HEK293 (cell line): ENCODE measurements around the gene NEK1.

ENCODE experiments used
- CTCF ChIP-seq: fragments of 450-650 bp; formaldehyde crosslinking; IDR thresholded peaks from 2 replicates; pipeline ENCODE4 v1.5.1; 2016; ENCODE audit warnings: missing biosample characterization, missing genetic modification characterization
- KLF8 ChIP-seq: fragments of 450-650 bp; formaldehyde crosslinking; IDR thresholded peaks from 2 replicates; pipeline ENCODE4 v1.5.1; 2016; ENCODE audit warnings: missing biosample characterization, missing genetic modification characterization
- OSR2 ChIP-seq: fragments of 450-650 bp; formaldehyde crosslinking; IDR thresholded peaks from 2 replicates; pipeline ENCODE4 v1.5.1; 2016; ENCODE audit warnings: missing biosample characterization, missing genetic modification characterization
- SCRT1 ChIP-seq: fragments of 450-650 bp; formaldehyde crosslinking; IDR thresholded peaks from 2 replicates; pipeline ENCODE4 v1.5.1; 2016; ENCODE audit warnings: missing biosample characterization, missing genetic modification characterization, borderline replicate concordance
- SP2 ChIP-seq: fragments of 450-650 bp; formaldehyde crosslinking; IDR thresholded peaks from 2 replicates; pipeline ENCODE4 v1.5.1; 2016; ENCODE audit warnings: missing biosample characterization, missing genetic modification characterization
- SP7 ChIP-seq: fragments of 450-650 bp; formaldehyde crosslinking; IDR thresholded peaks from 2 replicates; pipeline ENCODE4 v1.5.1; 2016; ENCODE audit warnings: missing biosample characterization, missing genetic modification characterization
- TCF7L2 ChIP-seq: IDR thresholded peaks from 2 replicates; pipeline ENCODE4 v1.6.1; 2011; ENCODE audit warnings: low read depth, mild to moderate bottlenecking, inconsistent platforms, low read length, moderate library complexity, borderline replicate concordance
- YY1 ChIP-seq: fragments of 450-650 bp; formaldehyde crosslinking; IDR thresholded peaks from 2 replicates; pipeline ENCODE4 v1.5.1; 2018; ENCODE audit warnings: missing biosample characterization, missing genetic modification characterization
- YY2 ChIP-seq: fragments of 450-650 bp; formaldehyde crosslinking; IDR thresholded peaks from 2 replicates; pipeline ENCODE4 v1.5.1; 2016; ENCODE audit warnings: missing biosample characterization, missing genetic modification characterization
- ZBTB48 ChIP-seq: fragments of 450-650 bp; formaldehyde crosslinking; IDR thresholded peaks from 2 replicates; pipeline ENCODE4 v1.5.1; 2016; ENCODE audit warnings: missing biosample characterization, missing genetic modification characterization
- ZNF174 ChIP-seq: fragments of 450-650 bp; formaldehyde crosslinking; IDR thresholded peaks from 2 replicates; pipeline ENCODE4 v1.5.0; 2017; ENCODE audit warnings: missing biosample characterization, mild to moderate bottlenecking, missing genetic modification characterization
- ZNF184 ChIP-seq: fragments of 450-650 bp; IDR thresholded peaks from 2 replicates; pipeline ENCODE4 v1.5.1; 2018; ENCODE audit warnings: missing biosample characterization, mild to moderate bottlenecking, missing genetic modification characterization
- ZNF211 ChIP-seq: fragments of 450-650 bp; formaldehyde crosslinking; IDR thresholded peaks from 2 replicates; pipeline ENCODE4 v1.5.1; 2016; ENCODE audit warnings: low read depth, missing biosample characterization, missing genetic modification characterization
- ZNF311 ChIP-seq: fragments of 450-650 bp; formaldehyde crosslinking; IDR thresholded peaks from 2 replicates; pipeline ENCODE4 v1.5.1; 2017; ENCODE audit warnings: missing biosample characterization, missing genetic modification characterization, borderline replicate concordance
- ZNF335 ChIP-seq: fragments of 450-650 bp; formaldehyde crosslinking; conservative IDR thresholded peaks from 2 replicates; pipeline ENCODE4 v1.5.1; 2016; ENCODE audit warnings: missing biosample characterization, missing genetic modification characterization
- ZNF341 ChIP-seq: fragments of 450-650 bp; formaldehyde crosslinking; IDR thresholded peaks from 2 replicates; pipeline ENCODE4; 2016; ENCODE audit warnings: low read depth, missing biosample characterization, missing genetic modification characterization
- ZNF350 ChIP-seq: fragments of 450-650 bp; formaldehyde crosslinking; IDR thresholded peaks from 2 replicates; pipeline ENCODE4 v1.5.0; 2017; ENCODE audit warnings: missing biosample characterization, mild to moderate bottlenecking, missing genetic modification characterization
- ZNF354C ChIP-seq: fragments of 450-650 bp; formaldehyde crosslinking; IDR thresholded peaks from 2 replicates; pipeline ENCODE4 v1.5.1; 2016; ENCODE audit warnings: missing biosample characterization, missing genetic modification characterization, low read depth, borderline replicate concordance
- ZNF391 ChIP-seq: fragments of 450-650 bp; formaldehyde crosslinking; IDR thresholded peaks from 2 replicates; pipeline ENCODE4 v1.5.1; 2016; ENCODE audit warnings: low read depth, missing biosample characterization, missing genetic modification characterization, borderline replicate concordance
- ZNF501 ChIP-seq: fragments of 450-650 bp; formaldehyde crosslinking; IDR thresholded peaks from 2 replicates; pipeline ENCODE4 v1.5.1; 2016; ENCODE audit warnings: missing biosample characterization, missing genetic modification characterization
- ZNF560 ChIP-seq: fragments of 450-650 bp; formaldehyde crosslinking; IDR thresholded peaks from 2 replicates; pipeline ENCODE4 v1.5.1; 2017; ENCODE audit warnings: missing biosample characterization, missing genetic modification characterization, borderline replicate concordance
- ZNF600 ChIP-seq: fragments of 450-650 bp; formaldehyde crosslinking; IDR thresholded peaks from 2 replicates; pipeline ENCODE4 v1.5.1; 2016; ENCODE audit warnings: missing biosample characterization, missing genetic modification characterization
- ZNF621 ChIP-seq: fragments of 450-650 bp; formaldehyde crosslinking; IDR thresholded peaks from 2 replicates; pipeline ENCODE4 v1.5.1; 2017; ENCODE audit warnings: missing biosample characterization, missing genetic modification characterization
- ZNF701 ChIP-seq: fragments of 450-650 bp; formaldehyde crosslinking; IDR thresholded peaks from 2 replicates; pipeline ENCODE4 v1.5.1; 2016; ENCODE audit warnings: missing biosample characterization, missing genetic modification characterization
- ZNF747 ChIP-seq: fragments of 450-650 bp; formaldehyde crosslinking; IDR thresholded peaks from 2 replicates; pipeline ENCODE4 v1.5.1; 2016; ENCODE audit warnings: missing biosample characterization, missing genetic modification characterization
- ZNF791 ChIP-seq: fragments of 450-650 bp; formaldehyde crosslinking; IDR thresholded peaks from 2 replicates; pipeline ENCODE4 v1.5.1; 2016; ENCODE audit warnings: missing biosample characterization, missing genetic modification characterization
- ZSCAN18 ChIP-seq: fragments of 450-650 bp; formaldehyde crosslinking; IDR thresholded peaks from 2 replicates; pipeline ENCODE4 v1.5.1; 2016; ENCODE audit warnings: missing biosample characterization, missing genetic modification characterization
- TF ChIP-seq, protein P1 (sequence below): fragments of 450-650 bp; IDR thresholded peaks from 2 replicates; pipeline ENCODE4 v1.5.1; 2018; ENCODE audit warnings: missing biosample characterization, mild to moderate bottlenecking, missing genetic modification characterization
- TF ChIP-seq, protein P2 (sequence below): fragments of 450-650 bp; formaldehyde crosslinking; IDR thresholded peaks from 2 replicates; pipeline ENCODE4 v1.5.0; 2017; ENCODE audit warnings: missing biosample characterization, missing genetic modification characterization, borderline replicate concordance
- TF ChIP-seq, protein P3 (sequence below): fragments of 450-650 bp; formaldehyde crosslinking; IDR thresholded peaks from 2 replicates; pipeline ENCODE4 v1.5.1; 2016; ENCODE audit warnings: missing biosample characterization, missing genetic modification characterization

Gene NEK1

GRCh38 chr4:169659716-169660670 is 47.6 kb upstream of the NEK1 start (continued):
- TF ChIP-seq ZNF600 (tag by site-specific recombination) (peak; percentile 44; the same call in 1 of the 2 replicates), ZNF174 (no peak), ZNF747 (no peak), SP7 (tag by site-specific recombination) (peak; percentile 75), ZNF560 (tag by site-specific recombination) (no peak), ZNF311 (no peak), ZNF211 (tag by site-specific recombination) (no peak), ZNF501 (tag by site-specific recombination) (no peak; the same call in 1 of the 2 replicates), ZNF341 (tag by site-specific recombination) (peak; percentile 53), ZNF354C (tag by site-specific recombination) (no peak), SP2 (tag by site-specific recombination) (0 out of 2 replicates have a peak, but pooled peaks have one; percentile 8), TCF7L2 (peak; percentile 16), ZNF335 (no peak; the same call in none of the 2 replicates), OSR2 (tag by site-specific recombination) (0 out of 2 replicates have a peak, but pooled peaks have one; percentile 35), ZNF391 (tag by site-specific recombination) (no peak), KLF8 (no peak), ZBTB48 (tag by site-specific recombination) (peak; percentile 88), CTCF (no peak), SCRT1 (tag by site-specific recombination) (no peak), ZNF350 (tag by site-specific recombination) (no peak), ZSCAN18 (tag by site-specific recombination) (no peak), YY2 (no peak), ZNF701 (tag by site-specific recombination) (no peak), ZNF621 (tag by site-specific recombination) (no peak), YY1 (tag by site-specific recombination) (0 out of 2 replicates have a peak, but pooled peaks have one; percentile 44), ZNF791 (tag by site-specific recombination) (no peak), ZNF184 (tag by site-specific recombination) (no peak)
- TF ChIP-seq, protein P1, sequence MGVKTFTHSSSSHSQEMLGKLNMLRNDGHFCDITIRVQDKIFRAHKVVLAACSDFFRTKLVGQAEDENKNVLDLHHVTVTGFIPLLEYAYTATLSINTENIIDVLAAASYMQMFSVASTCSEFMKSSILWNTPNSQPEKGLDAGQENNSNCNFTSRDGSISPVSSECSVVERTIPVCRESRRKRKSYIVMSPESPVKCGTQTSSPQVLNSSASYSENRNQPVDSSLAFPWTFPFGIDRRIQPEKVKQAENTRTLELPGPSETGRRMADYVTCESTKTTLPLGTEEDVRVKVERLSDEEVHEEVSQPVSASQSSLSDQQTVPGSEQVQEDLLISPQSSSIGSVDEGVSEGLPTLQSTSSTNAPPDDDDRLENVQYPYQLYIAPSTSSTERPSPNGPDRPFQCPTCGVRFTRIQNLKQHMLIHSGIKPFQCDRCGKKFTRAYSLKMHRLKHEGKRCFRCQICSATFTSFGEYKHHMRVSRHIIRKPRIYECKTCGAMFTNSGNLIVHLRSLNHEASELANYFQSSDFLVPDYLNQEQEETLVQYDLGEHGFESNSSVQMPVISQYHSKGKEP (tag by site-specific recombination): peak; percentile 83
- TF ChIP-seq, protein P2, sequence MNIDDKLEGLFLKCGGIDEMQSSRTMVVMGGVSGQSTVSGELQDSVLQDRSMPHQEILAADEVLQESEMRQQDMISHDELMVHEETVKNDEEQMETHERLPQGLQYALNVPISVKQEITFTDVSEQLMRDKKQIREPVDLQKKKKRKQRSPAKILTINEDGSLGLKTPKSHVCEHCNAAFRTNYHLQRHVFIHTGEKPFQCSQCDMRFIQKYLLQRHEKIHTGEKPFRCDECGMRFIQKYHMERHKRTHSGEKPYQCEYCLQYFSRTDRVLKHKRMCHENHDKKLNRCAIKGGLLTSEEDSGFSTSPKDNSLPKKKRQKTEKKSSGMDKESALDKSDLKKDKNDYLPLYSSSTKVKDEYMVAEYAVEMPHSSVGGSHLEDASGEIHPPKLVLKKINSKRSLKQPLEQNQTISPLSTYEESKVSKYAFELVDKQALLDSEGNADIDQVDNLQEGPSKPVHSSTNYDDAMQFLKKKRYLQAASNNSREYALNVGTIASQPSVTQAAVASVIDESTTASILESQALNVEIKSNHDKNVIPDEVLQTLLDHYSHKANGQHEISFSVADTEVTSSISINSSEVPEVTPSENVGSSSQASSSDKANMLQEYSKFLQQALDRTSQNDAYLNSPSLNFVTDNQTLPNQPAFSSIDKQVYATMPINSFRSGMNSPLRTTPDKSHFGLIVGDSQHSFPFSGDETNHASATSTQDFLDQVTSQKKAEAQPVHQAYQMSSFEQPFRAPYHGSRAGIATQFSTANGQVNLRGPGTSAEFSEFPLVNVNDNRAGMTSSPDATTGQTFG (tag by site-specific recombination): no peak
- TF ChIP-seq, protein P3, sequence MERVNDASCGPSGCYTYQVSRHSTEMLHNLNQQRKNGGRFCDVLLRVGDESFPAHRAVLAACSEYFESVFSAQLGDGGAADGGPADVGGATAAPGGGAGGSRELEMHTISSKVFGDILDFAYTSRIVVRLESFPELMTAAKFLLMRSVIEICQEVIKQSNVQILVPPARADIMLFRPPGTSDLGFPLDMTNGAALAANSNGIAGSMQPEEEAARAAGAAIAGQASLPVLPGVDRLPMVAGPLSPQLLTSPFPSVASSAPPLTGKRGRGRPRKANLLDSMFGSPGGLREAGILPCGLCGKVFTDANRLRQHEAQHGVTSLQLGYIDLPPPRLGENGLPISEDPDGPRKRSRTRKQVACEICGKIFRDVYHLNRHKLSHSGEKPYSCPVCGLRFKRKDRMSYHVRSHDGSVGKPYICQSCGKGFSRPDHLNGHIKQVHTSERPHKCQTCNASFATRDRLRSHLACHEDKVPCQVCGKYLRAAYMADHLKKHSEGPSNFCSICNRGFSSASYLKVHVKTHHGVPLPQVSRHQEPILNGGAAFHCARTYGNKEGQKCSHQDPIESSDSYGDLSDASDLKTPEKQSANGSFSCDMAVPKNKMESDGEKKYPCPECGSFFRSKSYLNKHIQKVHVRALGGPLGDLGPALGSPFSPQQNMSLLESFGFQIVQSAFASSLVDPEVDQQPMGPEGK (tag by site-specific recombination): 0 out of 2 replicates have a peak, but pooled peaks have one; percentile 16
